Gastrocnemius medialis (tissue), 4 donors: Measurements from ENCODE around the gene PXMP2. TPM values are rescaled to one million over a fixed set of nuclear protein-coding genes. Genes with fewer than 3 reads are reported as not detected.

Experiments used
- ATAC-seq, 2 donors: fragments of 150-250 bp; one replicate each; pipeline ENCODE4 v1.9.1; 2016
- DNase-seq, 2 donors: peaks; one replicate each; pipeline ENCODE4 v3.0.0-alpha.2; 2019
- H3K27ac ChIP-seq, 4 donors: fragments of 200-600 bp; sonication (generic); 1 replicate in 1 of 4; 2 replicates in 3 of 4; pipeline ENCODE4 v1.5.1; 2016 to 2018; ENCODE audit warnings: mild to moderate bottlenecking in 2 of 4, moderate library complexity in 1 of 4
- H3K27me3 ChIP-seq, 3 donors: fragments of 200-600 bp; sonication (generic) in 2 of 3; 1 replicate in 1 of 3; 2 replicates in 2 of 3; pipeline versions ENCODE4 v1.5.1 to v1.6.0; 2016 to 2019; ENCODE audit warnings: mild to moderate bottlenecking in 1 of 3, moderate library complexity in 1 of 3
- H3K36me3 ChIP-seq, 2 donors: fragments of 200-600 bp; sonication (generic) in 1 of 2; one replicate each; pipeline ENCODE4 v1.5.1; 2017 to 2018
- H3K4me1 ChIP-seq, 2 donors: fragments of 200-600 bp; sonication (generic) in 1 of 2; one replicate each; pipeline ENCODE4 v1.5.1; 2016 to 2017; ENCODE audit warnings: mild to moderate bottlenecking in 2 of 2
- H3K4me3 ChIP-seq, 4 donors: fragments of 200-600 bp; sonication (generic) in 3 of 4; 1 replicate in 1 of 4; 2 replicates in 3 of 4; pipeline ENCODE4 v1.5.1; 2016 to 2019; ENCODE audit warnings: mild to moderate bottlenecking in 2 of 4
- H3K9me3 ChIP-seq, 3 donors: fragments of 200-600 bp; sonication (generic) in 2 of 3; 1 replicate in 1 of 3; 2 replicates in 2 of 3; pipeline ENCODE4 v1.5.1; 2016 to 2019
- POLR2A ChIP-seq, 2 donors: fragments of 450-650 bp; IDR thresholded peaks; one replicate each; pipeline ENCODE4 v1.6.1; 2017; ENCODE audit warnings: antibody characterized with exemption in 2 of 2, mild to moderate bottlenecking in 2 of 2, moderate library complexity in 2 of 2
- in situ Hi-C, 4 donors: fragments of 200-750 bp; cut with MboI; loops; one replicate each; pipeline versions ENCODE4 v1.15.0 to v1.8.0; 2017; ENCODE audit warnings: low sequenced_read_pairs in 4 of 4
- intact Hi-C: fragments of 100-400 bp; cut with DNase I; formaldehyde crosslinking; loops from one replicate; pipeline ENCODE4 v1.15.1; 2023; ENCODE audit warnings: low total_unique reads
- total RNA-seq, 4 donors: library from RNA; depleted of rRNA; stranded (reverse); fragments of >200 nt; gene quantifications; one replicate each; pipeline versions ENCODE4 v1.1.0 to v1.2.3, GENCODE V29; 2016
- TF ChIP-seq, protein P1 (sequence below), 5 experiments: fragments of 450-650 bp in 3 of 5; fragments of 200-600 bp in 2 of 5; sonication (generic) in 2 of 5; IDR thresholded peaks in 4 of 5; conservative IDR thresholded peaks in 1 of 5; 1 replicate in 4 of 5; 2 replicates in 1 of 5; pipeline ENCODE4 v1.5.1; 2016 to 2019; ENCODE audit warnings: antibody characterized with exemption in 5 of 5, mild to moderate bottlenecking in 3 of 5, moderate library complexity in 3 of 5

PXMP2 gene
- total RNA-seq, 4 donors from 2014 or later, result 16.0 to 44.8 (median 38.6) TPM

DNA sequence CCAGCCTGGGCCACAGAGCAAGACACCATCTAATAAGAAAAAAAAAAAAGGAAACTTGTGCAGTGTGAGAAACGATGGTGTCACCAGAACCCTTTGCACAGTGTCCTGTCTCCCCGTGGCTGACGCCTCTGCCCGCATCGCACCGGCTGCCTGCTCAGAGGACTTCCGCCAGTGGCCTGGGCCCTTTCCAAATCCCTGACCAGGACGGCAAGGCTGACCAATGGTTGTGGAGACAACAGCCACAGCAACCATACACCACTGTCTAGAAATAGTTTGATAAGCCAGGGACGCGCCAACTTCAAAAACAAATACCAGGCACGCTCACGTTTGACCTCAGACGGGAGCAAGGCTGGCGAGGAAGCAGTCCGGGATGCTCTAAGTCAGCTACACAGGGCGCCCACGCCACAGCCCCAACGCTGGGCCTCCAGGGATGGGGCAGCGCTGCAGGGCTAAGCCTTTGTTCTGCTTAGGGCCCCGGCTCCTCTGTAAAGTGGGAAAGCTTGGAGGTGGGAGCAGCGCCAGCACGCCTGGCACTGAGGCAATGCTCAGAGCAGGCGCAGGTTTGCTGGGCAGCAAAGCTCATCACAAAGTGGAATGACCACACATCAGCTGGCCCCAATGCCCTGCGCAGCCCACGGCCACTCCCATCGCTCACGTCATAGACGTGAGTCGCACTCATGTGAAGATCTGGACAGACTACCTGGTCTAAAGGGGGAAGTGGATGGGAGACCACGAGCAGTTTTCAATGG is 35.8 kb downstream of the PXMP2 start:
- TF ChIP-seq, protein P1, sequence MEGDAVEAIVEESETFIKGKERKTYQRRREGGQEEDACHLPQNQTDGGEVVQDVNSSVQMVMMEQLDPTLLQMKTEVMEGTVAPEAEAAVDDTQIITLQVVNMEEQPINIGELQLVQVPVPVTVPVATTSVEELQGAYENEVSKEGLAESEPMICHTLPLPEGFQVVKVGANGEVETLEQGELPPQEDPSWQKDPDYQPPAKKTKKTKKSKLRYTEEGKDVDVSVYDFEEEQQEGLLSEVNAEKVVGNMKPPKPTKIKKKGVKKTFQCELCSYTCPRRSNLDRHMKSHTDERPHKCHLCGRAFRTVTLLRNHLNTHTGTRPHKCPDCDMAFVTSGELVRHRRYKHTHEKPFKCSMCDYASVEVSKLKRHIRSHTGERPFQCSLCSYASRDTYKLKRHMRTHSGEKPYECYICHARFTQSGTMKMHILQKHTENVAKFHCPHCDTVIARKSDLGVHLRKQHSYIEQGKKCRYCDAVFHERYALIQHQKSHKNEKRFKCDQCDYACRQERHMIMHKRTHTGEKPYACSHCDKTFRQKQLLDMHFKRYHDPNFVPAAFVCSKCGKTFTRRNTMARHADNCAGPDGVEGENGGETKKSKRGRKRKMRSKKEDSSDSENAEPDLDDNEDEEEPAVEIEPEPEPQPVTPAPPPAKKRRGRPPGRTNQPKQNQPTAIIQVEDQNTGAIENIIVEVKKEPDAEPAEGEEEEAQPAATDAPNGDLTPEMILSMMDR (IDR thresholded peaks at IDR 0.05 in 4 of 5, conservative IDR thresholded peaks at IDR 0.05 in 1 of 5), result no peak
- TF ChIP-seq POLR2A (IDR thresholded peaks at IDR 0.05), result no peak
- H3K36me3 ChIP-seq, result peaks cover 0 to 81% of the 10 kb centered on the region in 2 donors
- no peaks in the 10 kb centered on the region for H3K27me3 ChIP-seq
- intact Hi-C loops, result no loop called here
- H3K9me3 ChIP-seq, result no peaks in the 10 kb centered on the region
- no peak for ATAC-seq
- in situ Hi-C loops, result no loop called here
- no peaks in the 10 kb centered on the region for H3K4me1 ChIP-seq
- H3K4me3 ChIP-seq, result no peak overlapping the region
- H3K27ac ChIP-seq, result no peak overlapping the region
- no peak for DNase-seq

DNA sequence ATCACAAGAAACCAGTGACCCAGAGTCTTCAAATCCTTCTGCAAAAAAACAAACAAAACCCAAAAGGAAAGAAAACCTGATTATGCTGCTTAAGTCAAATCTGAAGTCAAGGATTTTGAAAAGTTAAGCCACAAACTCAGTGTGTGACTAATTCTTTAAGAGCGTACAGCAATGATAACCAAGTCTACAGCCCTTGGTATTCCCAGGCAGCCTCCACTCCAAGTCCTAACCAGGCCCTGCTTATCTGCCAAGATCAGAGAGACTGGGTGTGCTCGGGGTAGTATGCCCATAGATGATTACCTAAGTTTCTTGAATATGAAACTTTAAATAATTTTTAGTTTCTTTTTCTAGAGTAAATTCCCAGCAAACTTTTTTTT is 36.4 kb downstream of the PXMP2 start:
- no peak for TF ChIP-seq POLR2A (IDR thresholded peaks at IDR 0.05)
- TF ChIP-seq, protein P1 (IDR thresholded peaks at IDR 0.05 in 4 of 5, conservative IDR thresholded peaks at IDR 0.05 in 1 of 5), result no peak
- Histone ChIP-seq H3K4me1 (no peaks in the 10 kb centered on the region), H3K9me3 (no peaks in the 10 kb centered on the region), H3K4me3 (no peak overlapping the region), H3K27me3 (no peaks in the 10 kb centered on the region), H3K27ac (no peak overlapping the region), H3K36me3 (peaks cover 0 to 84% of the 10 kb centered on the region in 2 donors)
- DNase-seq (no peak), ATAC-seq (no peak)
- in situ Hi-C loops, result no loop called here
- intact Hi-C loops, result no loop called here

DNA sequence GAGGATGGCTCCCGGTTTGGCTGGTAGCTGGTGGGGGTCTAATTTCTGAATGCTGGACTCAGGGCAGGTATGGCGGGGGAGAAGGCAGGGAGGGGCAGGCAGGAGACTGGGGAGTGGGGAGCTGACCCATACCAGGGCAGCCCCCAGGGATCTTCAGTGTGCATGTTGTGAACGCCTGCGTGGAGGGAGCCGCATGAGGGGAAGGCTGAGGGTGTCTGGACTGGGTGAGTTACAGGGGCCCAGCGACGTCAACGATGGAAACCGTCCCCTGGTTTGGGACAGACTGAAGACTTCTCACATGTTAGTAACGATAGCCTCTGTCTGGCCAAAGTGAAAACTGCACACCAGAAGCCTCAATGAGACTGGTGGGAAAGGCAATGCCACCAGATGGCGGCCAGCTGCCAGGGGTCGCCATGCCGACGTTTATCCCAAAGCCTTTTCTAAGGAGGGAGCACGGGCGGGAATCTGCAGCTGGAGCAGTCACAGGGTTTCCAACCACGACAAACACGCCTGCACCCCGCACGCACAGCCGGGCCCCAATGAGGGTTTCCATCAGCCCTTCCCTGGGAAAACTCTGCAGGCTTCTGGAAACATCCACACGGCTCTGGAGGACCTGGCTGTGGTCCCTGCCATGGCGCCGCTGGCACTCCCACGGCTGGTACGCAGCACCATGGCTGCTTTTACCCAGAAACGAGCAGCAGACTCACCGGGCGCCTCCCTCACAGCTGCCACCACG is 37.3 kb downstream of the PXMP2 start:
- H3K27me3 ChIP-seq, result no peaks in the 10 kb centered on the region
- no peak overlapping the region for H3K27ac ChIP-seq
- TF ChIP-seq, protein P1 (IDR thresholded peaks at IDR 0.05 in 4 of 5, conservative IDR thresholded peaks at IDR 0.05 in 1 of 5), result no peak
- no peak for TF ChIP-seq POLR2A (IDR thresholded peaks at IDR 0.05)
- no peak for ATAC-seq
- H3K9me3 ChIP-seq, result no peaks in the 10 kb centered on the region
- H3K4me3 ChIP-seq, result no peak overlapping the region
- intact Hi-C loops, result no loop called here
- peaks cover 0 to 78% of the 10 kb centered on the region in 2 donors for H3K36me3 ChIP-seq
- in situ Hi-C loops, result no loop called here
- no peak for DNase-seq
- no peaks in the 10 kb centered on the region for H3K4me1 ChIP-seq

DNA sequence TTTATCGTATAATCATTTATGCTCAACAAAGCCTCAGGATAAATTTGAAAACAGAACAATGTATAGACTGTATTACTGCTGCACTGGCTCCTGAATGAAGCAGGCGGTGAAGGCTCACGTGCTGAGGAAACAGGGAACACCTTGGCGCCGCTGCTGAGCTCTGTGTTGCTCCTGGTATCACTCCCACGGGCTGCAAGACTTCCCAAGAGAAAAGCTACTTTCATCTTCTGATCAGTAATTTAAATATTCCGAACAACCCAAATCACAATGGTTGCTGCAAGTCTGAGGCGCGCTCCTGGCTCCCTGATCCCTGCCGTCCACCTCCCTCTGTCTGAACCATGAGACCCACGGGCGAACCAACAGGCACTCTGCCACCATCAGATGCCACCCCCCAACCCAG is 39.0 kb downstream of the PXMP2 start:
- Histone ChIP-seq H3K27me3 (no peaks in the 10 kb centered on the region), H3K36me3 (peaks cover 0 to 72% of the 10 kb centered on the region in 2 donors), H3K4me3 (no peak overlapping the region), H3K9me3 (no peaks in the 10 kb centered on the region), H3K27ac (no peak overlapping the region), H3K4me1 (no peaks in the 10 kb centered on the region)
- TF ChIP-seq POLR2A (IDR thresholded peaks at IDR 0.05), result no peak
- TF ChIP-seq, protein P1 (IDR thresholded peaks at IDR 0.05 in 4 of 5, conservative IDR thresholded peaks at IDR 0.05 in 1 of 5), result no peak
- ATAC-seq (no peak), DNase-seq (no peak)
- in situ Hi-C loops (no loop called here), intact Hi-C loops (no loop called here)
